CMK (cell line): Measurements from ENCODE around the gene SSU72.
A peak's percentile ranks its signal among the peaks of the same experiment; 100 is the strongest.
"Not testable (repeated sequence)": the region's sequence is repeated elsewhere in the genome, so short reads cannot be mapped to it uniquely, and the experiment has no call there.

Experiments
- DNase-seq: peaks from one replicate; pipeline ENCODE4 v3.0.0-alpha.2; 2010; ENCODE audit warnings: low read depth

The SSU72 gene

DNA sequence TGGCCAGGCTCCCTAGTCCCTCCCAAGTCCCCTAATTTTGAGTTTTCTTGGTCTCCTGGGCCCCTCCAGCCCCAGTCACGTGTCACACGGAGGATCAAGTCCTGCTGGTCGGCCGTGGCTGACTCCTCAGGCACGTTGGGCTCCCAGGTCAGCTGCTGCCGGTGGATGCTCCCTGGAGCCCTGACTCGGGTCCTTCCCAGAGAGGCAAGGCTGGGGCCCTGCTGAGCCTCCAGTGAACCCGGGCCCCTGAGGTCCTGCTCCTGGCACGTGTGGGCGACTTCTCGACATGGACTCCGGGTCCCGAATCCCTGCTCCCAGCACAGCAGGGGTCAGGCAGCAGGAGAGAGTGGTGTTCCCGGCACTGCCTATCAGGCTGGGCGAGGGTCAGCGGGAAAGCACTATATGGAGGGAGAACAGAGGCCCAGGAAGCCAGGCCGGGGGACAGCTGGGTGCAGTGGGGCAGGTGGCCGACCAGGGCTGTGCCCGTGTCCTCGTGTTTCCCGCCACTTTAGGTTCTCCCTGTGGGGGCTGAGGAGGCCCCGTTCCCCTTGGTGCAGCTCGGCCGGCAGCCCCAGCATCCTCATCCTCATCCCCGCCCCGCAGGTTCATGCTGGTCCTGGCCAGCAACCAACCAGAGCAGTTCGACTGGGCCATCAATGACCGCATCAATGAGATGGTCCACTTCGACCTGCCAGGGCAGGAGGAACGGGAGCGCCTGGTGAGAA, 47.4 kb downstream of the SSU72 start:
- no peak for DNase-seq

DNA sequence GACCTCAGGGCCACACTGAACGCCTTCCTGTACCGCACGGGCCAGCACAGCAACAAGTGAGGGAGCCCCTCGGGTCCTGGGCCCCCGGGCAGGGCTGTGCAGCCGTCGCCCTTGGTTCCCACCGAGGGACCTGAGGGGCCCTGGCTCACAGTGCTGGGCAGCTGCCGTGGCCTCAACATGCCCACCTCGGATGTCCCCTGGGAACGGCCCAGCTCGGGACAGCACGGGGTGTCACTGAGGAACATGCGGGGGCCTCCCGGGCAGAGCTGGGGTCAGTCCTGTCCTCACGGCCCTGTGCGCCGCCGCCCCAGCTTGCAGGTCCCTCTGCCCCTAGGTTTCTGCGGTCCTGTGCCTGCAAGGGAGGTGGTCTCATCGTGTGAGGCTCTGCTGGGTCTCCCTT, 48.2 kb downstream of the SSU72 start:
- not testable (repeated sequence) for DNase-seq

DNA sequence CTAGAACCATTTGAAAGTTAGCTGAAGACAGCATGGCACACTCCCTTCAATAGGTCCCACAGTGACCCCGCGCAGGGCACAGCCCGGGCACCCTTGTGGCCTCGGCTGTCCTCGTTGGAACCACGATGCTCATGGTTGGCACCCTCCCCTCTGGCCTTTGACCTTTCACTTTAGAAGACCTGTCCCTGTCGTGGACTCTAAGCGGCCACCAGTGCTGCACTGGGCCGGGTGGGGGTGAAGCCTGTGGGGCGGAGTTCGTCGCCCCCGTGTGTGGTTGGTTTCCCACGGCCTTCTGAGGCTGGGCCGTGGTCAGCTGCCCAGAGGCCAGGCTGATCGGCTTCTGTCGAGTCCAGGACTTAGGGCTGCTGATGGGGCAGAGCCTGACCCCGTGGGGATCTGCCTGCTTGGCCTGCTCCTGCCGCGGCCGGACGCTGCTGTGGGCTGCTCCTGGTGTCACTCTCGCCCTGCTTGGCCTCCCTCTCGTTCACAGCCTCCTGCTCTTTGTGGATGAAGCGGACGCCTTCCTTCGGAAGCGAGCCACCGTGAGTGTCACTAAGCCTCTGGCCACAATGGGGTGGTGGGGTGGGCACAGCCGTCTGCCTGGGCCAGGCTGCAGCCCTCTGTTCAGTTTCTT, 49.8 kb downstream of the SSU72 start:
- DNase-seq: not testable (repeated sequence)

DNA sequence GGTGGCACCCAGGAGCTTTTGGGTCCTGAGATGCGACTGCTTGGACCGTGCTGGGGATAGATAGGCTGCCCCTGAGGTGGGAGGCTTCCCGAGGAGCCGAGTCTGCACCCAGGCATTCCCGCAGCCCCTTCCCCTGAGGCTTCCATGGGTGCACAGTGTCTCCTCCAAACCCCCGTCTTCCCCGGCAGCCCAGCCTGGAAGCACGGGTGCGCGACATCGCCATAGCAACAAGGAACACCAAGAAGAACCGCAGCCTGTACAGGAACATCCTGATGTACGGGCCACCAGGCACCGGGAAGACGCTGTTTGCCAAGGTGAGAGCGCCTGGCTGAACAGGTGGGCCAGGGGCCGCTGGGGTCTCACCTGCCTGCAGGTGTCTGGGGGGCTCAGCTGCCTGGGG, 51.0 kb downstream of the SSU72 start:
- DNase-seq: not testable (repeated sequence)

DNA sequence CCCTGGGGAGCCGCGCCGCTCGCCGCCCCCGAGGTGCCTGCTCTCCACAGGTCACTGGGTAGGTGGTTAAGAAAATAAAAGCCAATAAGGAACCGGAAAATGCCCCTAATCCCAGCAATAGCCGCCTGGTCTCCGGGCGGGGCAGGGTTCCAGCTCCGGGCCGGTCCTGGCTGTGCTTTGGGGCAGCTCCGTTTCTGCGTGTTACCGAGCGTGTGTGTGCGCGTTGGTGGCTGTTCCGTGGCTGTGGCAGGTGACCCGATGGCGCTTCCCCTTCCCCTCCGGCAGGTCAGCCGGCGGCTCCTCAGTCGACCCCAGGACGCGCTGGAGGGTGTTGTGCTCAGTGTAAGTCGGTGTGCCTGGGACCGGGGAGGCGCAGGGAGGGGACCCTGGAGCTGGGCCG, 51.4 kb downstream of the SSU72 start:
- DNase-seq: not testable (repeated sequence)

DNA sequence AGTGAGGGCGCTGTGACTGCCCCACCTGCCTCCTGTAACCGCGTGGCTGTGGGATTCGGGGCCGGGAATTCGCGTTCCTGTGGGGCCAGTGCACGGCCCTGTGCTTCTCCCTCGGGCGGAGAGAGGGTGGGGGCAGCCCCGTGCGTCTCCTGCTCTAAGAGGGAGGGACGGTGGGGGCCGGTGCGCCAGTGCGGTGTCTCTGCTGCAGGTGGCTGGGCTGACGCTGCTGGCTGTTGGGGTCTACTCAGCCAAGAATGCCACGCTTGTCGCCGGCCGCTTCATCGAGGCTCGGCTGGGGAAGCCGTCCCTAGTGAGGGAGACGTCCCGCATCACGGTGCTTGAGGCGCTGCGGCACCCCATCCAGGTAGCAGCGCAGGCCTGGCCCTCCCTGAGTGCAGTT, 52.1 kb downstream of the SSU72 start:
- DNase-seq: not testable (repeated sequence)

DNA sequence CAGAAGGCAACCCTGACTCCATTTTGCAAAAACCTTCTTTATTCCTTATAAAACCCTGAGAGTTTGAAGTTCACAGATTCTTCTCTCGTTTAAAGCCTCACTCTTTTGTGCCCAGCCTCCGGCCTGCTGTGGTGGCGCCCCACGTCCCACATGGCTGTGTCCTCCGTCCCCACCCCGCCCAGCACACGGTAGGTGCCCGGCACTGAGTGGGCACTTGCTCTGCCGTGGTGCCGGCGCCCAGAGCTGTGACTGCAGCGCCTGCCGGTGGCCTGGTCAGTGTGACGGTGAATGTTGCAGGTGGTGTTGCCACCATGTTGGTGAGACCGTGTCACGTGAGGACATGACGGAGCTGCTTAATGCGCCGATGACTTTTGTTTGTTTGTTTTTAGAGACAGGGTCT, 53.3 kb downstream of the SSU72 start:
- no peak for DNase-seq

DNA sequence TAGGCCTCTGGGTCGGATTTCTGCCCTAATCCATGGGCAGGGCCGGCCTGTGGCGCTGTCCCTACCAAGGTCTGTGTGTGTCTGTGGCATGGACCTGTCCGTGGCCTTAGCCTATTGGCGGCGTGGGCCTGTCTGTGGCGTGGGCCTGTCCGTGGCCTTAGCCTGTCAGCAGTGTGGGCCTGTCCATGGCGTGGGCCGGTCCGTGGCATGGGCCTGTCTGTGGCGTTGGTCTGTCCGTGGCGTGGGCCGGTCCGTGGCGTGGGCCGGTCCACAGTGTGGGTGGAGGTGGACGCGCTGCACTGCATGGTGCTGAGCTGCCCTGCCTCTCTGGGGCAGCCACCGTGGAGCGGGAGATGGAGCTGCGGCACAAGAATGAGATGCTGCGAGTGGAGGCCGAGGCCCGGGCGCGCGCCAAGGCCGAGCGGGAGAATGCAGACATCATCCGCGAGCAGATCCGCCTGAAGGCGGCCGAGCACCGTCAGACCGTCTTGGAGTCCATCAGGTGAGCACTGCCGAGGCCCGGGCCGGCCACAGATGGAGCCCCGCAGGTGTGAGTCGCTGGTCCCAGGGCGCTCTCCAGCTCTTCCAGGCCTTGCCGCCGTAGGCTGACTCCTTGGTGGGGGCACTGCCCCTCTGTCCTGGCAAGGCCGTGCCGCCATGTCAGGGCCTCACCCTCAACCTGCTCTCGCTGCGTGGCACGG, 54.7 kb downstream of the SSU72 start:
- not testable (repeated sequence) for DNase-seq

DNA sequence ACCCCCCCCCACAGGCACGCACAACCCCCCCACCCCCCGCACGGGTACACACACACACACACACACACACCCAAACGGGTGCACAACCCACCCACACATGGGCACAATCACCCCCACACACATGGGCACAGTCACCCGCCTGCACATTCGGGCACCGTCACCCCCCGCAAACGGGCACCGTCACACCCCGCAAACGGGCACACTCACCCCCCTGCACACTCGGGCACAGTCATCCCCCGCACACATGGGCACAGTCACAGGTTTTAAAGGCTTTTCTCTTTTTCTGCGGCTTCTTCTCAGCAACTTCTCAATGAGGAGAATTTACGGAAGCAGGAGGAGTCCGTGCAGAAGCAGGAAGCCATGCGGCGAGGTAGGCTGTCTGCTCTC, 56.0 kb downstream of the SSU72 start:
- not testable (repeated sequence) for DNase-seq

DNA sequence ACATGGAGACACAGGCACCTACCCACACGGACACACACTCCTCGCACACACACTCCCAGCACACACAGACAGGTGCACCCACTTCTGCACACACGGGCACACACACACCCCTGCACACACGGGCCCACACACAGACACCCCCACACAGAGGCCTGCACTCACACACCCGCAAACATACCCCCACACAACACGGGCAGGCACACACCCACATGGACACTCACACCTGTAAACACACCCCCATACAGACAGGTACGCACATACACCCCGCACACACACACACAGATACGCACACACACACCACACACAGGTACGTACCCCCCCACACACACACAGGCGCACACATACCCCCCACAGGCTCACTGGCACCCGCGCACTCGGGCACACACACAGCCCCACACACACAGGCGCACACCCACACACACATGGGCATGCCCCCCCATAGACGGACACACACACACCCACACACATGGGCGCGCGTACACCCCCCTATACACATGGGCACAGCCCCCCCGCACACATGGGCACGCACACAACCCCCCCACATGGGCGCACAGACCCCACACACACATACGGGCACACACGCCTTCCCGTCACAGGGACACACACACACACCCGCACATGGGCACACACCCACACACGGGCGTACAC, 56.6 kb downstream of the SSU72 start:
- no peak for DNase-seq

DNA sequence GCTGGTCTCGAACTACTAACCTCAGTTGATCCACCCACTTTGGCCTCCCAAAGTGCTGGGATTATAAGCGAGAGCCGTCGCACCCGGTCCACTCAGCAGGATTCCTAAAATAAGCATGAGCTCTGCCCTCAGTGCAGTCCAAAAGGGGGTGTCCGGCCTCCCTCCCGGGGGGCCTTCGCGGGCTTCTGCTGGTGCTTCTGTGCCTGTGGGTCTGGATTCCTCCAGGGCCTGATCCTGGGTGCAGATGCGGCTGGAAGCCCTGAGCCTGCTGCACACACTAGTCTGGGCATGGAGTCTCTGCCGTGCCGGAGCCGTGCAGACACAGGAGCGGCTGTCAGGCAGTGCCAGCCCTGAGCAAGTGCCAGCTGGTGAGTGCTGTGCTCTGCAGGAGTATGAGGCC, 57.7 kb downstream of the SSU72 start:
- not testable (repeated sequence) for DNase-seq

DNA sequence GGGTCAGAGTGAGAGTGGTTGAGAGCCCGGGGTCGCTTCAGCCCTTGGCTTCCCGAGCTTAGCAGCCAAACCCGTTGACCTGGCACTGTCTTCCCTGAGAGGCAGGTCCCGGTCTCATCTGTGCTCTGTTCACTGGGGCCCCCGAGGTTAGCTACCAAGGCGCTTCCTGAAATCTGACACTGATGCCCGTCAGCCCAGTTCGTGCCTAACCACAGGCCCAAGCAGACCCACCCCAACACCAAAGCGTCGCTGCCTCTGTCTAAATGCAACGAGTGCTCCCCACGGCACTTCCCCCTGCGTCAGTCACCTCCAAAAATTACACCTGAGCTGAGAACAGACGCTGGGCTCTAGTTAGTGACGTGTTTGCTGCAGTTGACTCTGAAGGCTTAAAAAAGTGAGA, 60.3 kb downstream of the SSU72 start:
- DNase-seq: not testable (repeated sequence)

DNA sequence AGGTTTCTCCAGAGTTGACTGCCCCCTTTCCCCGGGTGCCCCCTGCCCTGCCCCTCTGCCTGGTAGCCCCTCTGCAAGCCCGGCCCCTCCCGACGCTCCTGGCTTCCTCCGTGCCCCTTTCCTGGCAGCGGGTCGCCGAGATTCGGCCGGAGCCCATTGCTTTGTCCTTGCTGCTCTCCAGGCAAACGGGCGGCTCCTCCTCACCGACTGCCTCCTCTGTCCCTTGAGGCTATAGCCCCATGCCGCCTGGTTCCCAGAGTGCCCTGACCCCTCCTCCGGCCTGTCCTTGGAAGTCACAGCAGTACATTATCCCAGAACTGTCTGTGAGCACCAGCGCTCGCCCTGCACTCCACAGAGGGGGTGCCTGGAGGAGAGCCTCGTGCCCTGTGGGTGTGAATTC, 61.0 kb downstream of the SSU72 start:
- DNase-seq: not testable (repeated sequence)

DNA sequence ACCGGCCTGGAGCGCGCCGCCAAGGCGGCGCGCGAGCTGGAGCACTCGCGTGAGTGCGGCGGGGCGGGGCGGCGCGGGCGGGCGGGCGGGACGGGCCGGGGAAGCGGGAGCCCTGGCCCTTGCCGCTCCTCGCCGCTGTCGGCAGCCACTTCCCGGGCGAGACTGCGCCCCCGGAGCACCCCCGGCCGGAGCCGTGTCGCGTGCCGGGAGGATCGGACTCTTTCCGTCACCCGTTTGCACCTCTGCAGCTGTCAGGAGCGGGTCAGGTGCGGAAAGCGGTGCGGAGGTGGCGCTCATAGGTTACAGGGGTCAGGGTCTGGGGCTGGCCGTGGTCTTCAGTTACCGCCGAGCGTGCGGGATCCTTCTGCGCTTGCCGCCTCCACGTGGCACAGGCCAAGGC, 62.2 kb downstream of the SSU72 start:
- not testable (repeated sequence) for DNase-seq

DNA sequence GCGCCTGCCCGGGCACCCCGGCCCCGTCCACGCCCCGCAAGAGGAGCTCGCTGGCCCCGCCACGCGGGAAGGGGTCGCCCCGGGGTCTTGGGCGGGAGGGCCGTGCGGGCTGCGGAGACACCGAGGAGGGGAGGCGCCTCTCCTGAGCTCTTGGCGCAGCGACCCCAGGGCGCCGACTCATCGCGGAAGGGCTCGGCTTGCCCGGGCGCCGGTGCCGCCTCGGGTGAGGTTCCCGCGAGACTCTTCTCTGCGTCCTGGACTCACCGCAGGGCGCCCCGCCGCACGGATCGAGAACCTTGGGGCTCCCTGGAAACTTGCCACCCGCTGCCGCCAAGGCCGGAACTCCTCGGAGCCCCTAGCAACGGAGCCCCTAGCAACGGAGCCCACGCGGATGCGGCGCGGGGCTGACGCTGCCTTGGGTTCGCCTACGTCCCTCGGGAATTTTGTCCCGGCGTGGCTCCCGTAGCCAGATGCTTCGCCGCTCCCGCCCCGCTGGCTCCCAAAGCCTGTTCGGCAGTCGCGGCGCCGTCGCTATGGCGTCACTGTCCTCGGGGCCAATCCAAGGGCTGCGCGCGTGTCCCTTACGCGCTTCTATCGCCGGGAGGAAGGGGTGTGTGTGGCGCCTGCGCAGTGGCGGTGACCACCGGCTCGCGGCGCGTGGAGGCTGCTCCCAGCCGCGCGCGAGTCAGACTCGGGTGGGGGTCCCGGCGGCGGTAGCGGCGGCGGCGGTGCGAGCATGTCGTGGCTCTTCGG, 63.0 kb downstream of the SSU72 start, which contains the start of gene ATAD3A:
Gene ATAD3A, plus strand, starts transcription at position 630 of the 753 bp plus-strand sequence. Its CDS starts 107 bp downstream, at position 737.
- DNase-seq: peak; percentile 97

DNA sequence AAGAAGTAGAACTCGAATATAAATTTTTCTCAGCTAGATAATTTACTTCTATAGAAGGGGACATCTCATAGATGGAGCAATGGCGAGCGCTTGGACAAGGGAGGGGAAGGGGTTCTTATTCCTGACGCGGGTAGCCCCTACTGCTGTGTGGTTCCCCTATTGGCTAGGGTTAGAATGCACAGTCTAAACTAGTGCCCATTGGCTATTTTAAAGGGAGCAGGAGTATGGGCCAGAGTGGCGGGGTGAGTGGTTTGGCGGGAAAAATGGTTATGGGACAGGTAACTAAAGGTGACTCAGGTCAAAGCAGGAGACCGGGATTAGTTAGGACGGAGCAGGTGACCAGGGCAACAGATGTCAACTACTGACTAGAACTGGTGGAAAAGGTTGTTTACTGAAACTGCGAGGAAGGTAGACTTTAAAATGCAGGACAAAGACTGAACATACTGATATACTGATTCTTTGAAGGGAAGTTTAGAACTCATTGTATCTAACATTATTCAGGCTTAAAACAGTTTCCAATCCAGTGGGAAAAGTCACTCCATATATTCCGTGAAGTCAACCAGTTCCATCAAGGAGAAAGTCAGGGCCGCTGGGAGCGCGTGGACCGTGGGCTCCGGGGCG, 63.6 kb downstream of the SSU72 start:
- peak; percentile 25 for DNase-seq

DNA sequence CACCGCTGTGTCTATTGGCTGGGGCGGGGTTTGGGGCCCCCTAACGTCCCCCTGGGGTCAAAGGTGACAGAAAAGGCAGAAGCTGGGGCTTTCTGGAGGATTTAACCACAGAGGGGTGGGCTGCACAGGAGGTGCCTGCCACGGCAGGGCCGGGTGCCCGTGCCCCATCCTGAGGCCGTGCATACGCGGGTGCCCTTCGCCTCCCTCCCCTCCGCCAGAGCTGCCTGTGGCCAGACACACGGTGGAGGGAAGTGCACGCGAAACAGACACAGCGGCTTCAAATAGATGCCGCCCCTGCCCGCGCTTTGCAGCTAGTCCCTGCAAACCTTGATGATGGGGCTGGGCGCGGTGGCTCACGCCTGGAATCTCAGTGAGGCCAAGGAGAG, 65.2 kb downstream of the SSU72 start:
- not testable (repeated sequence) for DNase-seq

DNA sequence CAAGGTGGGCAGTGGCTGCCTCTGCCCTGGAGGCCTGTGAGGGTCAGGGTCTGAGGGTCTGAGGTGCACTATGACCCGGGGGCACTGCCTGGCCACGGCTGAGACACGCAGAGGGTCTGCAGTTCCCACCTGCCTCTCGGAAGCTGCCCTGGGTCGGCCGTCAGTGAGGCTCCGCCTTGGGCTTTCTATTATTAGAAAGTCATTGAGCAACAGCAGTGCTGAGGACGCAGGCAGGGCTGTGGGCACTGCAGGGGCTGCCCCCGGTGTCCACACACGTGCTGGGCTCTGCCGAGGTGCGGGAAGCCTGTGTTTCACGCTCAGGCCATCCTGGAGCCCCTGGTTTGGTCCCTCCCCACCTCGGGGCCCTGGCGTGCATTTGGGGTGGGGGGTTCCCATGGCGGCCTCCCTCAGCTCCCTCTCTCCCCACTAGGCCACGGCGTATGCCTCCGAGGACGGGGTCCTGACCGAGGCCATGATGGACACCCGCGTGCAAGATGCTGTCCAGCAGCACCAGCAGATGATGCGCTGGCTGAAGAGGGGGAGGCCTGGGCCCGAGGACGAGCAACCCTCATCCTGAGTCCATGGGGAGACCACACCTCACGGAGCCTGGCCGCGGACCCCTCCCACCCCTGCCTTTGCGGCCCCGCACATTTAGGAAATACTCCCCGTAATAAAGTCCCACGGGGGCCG, 65.7 kb downstream of the SSU72 start:
- not testable (repeated sequence) for DNase-seq

DNA sequence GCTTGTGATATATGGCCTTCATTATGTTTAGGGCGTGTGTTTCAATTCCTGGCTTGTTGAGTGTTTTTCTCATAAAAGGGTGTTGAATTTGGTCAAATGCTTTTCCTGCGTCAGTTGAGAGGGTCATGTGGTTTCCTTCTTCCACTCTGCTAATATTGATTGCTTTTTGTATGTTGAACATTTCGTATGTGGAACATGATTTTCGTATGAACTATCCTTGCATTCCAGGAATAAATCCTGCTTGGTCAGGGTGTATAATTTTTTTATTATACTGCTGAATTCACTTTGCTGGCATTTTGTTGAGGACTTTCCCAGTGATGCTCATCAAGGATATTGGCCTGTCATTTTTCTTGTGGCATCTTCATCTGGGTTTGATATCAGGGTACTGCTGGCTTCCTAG, 67.4 kb downstream of the SSU72 start:
- DNase-seq: no peak

DNA sequence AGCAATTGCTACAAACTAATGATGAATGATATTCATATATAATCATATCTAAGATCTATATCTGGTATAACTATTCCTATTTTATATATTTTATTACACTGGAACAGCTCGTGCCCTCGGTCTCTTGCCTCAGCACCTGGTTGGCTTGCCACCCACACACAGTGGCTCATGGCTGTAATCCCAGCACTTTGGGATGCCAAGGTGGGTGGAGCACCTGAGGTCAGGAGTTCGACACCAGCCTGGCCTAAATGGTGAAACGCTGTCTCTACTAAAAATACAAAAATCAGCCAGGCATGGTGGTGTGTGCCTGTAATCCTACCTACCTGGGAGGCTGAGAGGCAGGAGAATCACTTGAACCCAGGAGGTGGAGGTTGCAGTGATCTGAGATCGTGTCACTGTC, 68.9 kb downstream of the SSU72 start:
- not testable (repeated sequence) for DNase-seq

DNA sequence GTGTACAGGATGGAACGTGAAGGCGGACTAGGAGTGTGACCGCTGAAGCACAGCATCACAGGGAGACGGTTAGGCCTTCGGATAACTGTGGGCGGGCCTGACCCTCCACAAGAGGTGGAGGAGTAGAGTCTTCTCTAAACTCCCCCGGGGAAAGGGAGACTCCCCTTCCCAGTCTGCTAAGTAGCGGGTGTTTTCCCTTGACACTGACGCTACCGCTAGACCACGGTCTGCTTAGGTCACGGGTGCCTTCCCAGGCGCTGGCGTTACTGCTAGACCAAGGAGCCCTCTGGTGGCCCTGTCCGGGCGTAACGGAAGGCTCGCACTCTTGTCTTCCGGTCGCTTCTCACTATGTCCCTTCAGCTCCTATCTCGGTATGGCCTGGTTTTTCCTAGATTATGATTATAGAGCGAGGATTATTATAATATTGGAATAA, 69.3 kb downstream of the SSU72 start:
- DNase-seq: not testable (repeated sequence)
